Effector memory CD4-positive, alpha-beta T cell (primary cell): ENCODE results near the gene VPS41.

Experiments used
- DNase-seq, 3 donors: peaks; one replicate each; pipeline ENCODE4 v3.0.0-alpha.2; 2020
- H3K27ac ChIP-seq: 2 replicates; pipeline ENCODE4 v1.7.0; 2013; ENCODE audit warnings: mild to moderate bottlenecking, low read length, moderate library complexity; ENCODE audit not compliant: insufficient read depth, poor library complexity, severe bottlenecking
- H3K27me3 ChIP-seq: replicated peaks from 2 replicates; pipeline ENCODE4 v1.7.0; 2013; ENCODE audit warnings: mild to moderate bottlenecking, low read length; ENCODE audit not compliant: insufficient read depth, control insufficient read depth, poor library complexity, severe bottlenecking
- H3K36me3 ChIP-seq: 2 replicates; pipeline ENCODE4 v1.7.0; 2013; ENCODE audit warnings: mild to moderate bottlenecking, low read length, moderate library complexity; ENCODE audit not compliant: control insufficient read depth, insufficient read depth
- H3K4me1 ChIP-seq: 2 replicates; pipeline ENCODE4 v1.7.0; 2013; ENCODE audit warnings: low read length, mild to moderate bottlenecking; ENCODE audit not compliant: control insufficient read depth, insufficient read depth, poor library complexity, severe bottlenecking
- H3K4me3 ChIP-seq: 2 replicates; pipeline ENCODE4 v1.7.0; 2013; ENCODE audit warnings: low read length, low read depth, mild to moderate bottlenecking; ENCODE audit not compliant: insufficient read depth, poor library complexity, severe bottlenecking
- H3K9me3 ChIP-seq: 2 replicates; pipeline ENCODE4 v1.7.0; 2013; ENCODE audit warnings: mild to moderate bottlenecking, low read length, moderate library complexity; ENCODE audit not compliant: control insufficient read depth

Gene VPS41

DNA sequence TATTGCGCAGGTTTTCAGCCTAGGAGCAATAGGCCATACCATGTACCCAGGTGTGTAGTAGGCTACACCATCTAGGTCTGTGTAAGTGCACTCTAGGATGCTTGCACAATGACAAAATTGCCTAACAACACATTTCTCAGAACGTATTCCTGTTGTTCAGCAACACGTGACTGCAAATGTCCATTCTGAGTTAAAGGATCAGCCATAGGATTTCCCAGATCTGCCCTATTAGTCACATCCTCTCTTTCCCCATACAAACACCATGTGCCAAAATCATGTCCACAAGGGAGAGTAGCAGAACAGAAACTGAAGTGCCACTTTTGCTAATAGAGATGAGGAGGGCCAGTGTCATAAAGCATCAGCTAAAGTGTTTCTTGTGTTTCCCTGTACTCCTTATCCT is 235.2 kb downstream of the VPS41 start:
- no peaks in the 10 kb centered on the region for H3K4me1 ChIP-seq
- no peak overlapping the region for H3K27ac ChIP-seq
- no peak for DNase-seq
- no peaks in the 10 kb centered on the region for H3K9me3 ChIP-seq
- H3K4me3 ChIP-seq = no peak overlapping the region
- H3K27me3 ChIP-seq = no peaks in the 10 kb centered on the region
- H3K36me3 ChIP-seq = no peaks in the 10 kb centered on the region
